HL-60 (cell line): Measurements from ENCODE around the gene ARL5B.
"Not testable (repeated sequence)": the region's sequence is repeated elsewhere in the genome, so short reads cannot be mapped to it uniquely, and the experiment has no call there.

ENCODE experiments used
- DNase-seq, 2 experiments: peaks; one replicate each; pipeline ENCODE4 v3.0.0-alpha.2; 2010 to 2020; ENCODE audit warnings: low read depth in 1 of 2, low spot score in 1 of 2
- H3K27ac ChIP-seq: fragments of 250-450 bp; sonication (Bioruptor Pico); replicated peaks from 2 replicates; pipeline ENCODE4 v1.5.1; 2020; ENCODE audit warnings: mild to moderate bottlenecking, moderate library complexity
- H3K27me3 ChIP-seq: fragments of 250-450 bp; sonication (Bioruptor Pico); 2 replicates; pipeline ENCODE4 v1.5.1; 2021; ENCODE audit warnings: mild to moderate bottlenecking, moderate library complexity; ENCODE audit not compliant: insufficient read depth, poor library complexity, severe bottlenecking
- H3K4me3 ChIP-seq: replicated peaks from 2 replicates; pipeline ENCODE4 v1.5.1; 2011; ENCODE audit warnings: mild to moderate bottlenecking, control low read depth, low read length; ENCODE audit not compliant: insufficient read depth
- GABPA ChIP-seq: IDR thresholded peaks from 2 replicates; pipeline ENCODE4 v1.6.1; 2012; ENCODE audit warnings: low read depth
- POLR2AphosphoS5 ChIP-seq: IDR thresholded peaks from 2 replicates; pipeline ENCODE4 v1.6.1; 2012; ENCODE audit warnings: low read depth
- SPI1 ChIP-seq: IDR thresholded peaks from 2 replicates; pipeline ENCODE4 v1.6.1; 2012; ENCODE audit warnings: low read depth, mild to moderate bottlenecking, borderline replicate concordance
- TF ChIP-seq, protein P1 (sequence below): IDR thresholded peaks from 2 replicates; pipeline ENCODE4 v1.6.1; 2012; ENCODE audit warnings: low read depth; ENCODE audit not compliant: insufficient replicate concordance
- TF ChIP-seq, protein P2 (sequence below): IDR thresholded peaks from one replicate; pipeline ENCODE4 v1.5.1; 2011; ENCODE audit warnings: low read length, control low read depth, inconsistent platforms; ENCODE audit not compliant: insufficient read depth

The ARL5B gene

DNA sequence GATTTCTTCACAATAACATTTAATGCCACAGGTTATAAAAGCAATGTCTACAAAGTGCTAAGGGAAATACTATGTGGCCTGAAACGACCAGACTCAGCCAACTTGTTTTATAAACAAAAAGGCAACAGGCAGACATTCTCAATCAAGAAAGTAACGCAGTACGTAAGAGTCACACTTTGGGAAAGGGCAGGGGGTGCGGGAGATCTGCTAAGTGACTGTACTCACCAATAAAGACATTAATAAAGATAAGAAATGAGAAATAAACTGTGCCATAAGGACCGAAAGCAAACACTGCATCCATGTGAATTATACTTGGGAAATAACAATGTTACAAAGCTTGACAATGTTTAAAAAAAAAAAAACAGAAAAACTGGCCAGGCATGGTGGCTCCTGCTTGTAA is 33.3 kb upstream of the ARL5B start:
- no peak overlapping the region for H3K4me3 ChIP-seq
- no peak overlapping the region for H3K27ac ChIP-seq
- DNase-seq, result no peak
- TF ChIP-seq, protein P1, sequence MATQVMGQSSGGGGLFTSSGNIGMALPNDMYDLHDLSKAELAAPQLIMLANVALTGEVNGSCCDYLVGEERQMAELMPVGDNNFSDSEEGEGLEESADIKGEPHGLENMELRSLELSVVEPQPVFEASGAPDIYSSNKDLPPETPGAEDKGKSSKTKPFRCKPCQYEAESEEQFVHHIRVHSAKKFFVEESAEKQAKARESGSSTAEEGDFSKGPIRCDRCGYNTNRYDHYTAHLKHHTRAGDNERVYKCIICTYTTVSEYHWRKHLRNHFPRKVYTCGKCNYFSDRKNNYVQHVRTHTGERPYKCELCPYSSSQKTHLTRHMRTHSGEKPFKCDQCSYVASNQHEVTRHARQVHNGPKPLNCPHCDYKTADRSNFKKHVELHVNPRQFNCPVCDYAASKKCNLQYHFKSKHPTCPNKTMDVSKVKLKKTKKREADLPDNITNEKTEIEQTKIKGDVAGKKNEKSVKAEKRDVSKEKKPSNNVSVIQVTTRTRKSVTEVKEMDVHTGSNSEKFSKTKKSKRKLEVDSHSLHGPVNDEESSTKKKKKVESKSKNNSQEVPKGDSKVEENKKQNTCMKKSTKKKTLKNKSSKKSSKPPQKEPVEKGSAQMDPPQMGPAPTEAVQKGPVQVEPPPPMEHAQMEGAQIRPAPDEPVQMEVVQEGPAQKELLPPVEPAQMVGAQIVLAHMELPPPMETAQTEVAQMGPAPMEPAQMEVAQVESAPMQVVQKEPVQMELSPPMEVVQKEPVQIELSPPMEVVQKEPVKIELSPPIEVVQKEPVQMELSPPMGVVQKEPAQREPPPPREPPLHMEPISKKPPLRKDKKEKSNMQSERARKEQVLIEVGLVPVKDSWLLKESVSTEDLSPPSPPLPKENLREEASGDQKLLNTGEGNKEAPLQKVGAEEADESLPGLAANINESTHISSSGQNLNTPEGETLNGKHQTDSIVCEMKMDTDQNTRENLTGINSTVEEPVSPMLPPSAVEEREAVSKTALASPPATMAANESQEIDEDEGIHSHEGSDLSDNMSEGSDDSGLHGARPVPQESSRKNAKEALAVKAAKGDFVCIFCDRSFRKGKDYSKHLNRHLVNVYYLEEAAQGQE, result no peak
- TF ChIP-seq SPI1, result no peak
- TF ChIP-seq, protein P2, sequence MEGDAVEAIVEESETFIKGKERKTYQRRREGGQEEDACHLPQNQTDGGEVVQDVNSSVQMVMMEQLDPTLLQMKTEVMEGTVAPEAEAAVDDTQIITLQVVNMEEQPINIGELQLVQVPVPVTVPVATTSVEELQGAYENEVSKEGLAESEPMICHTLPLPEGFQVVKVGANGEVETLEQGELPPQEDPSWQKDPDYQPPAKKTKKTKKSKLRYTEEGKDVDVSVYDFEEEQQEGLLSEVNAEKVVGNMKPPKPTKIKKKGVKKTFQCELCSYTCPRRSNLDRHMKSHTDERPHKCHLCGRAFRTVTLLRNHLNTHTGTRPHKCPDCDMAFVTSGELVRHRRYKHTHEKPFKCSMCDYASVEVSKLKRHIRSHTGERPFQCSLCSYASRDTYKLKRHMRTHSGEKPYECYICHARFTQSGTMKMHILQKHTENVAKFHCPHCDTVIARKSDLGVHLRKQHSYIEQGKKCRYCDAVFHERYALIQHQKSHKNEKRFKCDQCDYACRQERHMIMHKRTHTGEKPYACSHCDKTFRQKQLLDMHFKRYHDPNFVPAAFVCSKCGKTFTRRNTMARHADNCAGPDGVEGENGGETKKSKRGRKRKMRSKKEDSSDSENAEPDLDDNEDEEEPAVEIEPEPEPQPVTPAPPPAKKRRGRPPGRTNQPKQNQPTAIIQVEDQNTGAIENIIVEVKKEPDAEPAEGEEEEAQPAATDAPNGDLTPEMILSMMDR, result no peak
- TF ChIP-seq GABPA, result no peak
- no peak for TF ChIP-seq POLR2AphosphoS5
- no peaks in the 10 kb centered on the region for H3K27me3 ChIP-seq

DNA sequence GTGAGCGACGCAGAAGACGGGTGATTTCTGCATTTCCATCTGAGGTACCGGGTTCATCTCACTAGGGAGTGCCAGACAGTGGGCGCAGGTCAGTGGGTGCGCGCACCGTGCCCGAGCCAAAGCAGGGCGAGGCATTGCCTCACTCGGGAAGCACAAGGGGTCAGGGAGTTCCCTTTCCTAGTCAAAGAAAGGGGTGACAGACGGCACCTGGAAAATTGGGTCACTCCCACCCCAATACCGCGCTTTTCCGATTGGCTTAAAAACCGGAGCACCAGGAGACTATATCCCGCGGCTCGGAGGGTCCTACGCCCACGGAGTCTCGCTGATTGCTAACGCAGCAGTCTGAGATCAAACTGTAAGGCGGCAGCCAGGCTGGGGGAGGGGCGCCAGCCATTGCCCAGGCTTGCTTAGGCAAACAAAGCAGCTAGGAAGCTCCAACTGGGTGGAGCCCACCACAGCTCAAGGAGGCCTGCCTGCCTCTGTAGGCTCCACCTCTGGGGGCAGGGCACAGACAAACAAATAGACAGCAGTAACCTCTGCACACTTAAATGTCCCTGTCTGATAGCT is 31.7 kb upstream of the ARL5B start:
- H3K27ac ChIP-seq, H3K27me3 ChIP-seq, H3K4me3 ChIP-seq, DNase-seq: not testable (repeated sequence)

DNA sequence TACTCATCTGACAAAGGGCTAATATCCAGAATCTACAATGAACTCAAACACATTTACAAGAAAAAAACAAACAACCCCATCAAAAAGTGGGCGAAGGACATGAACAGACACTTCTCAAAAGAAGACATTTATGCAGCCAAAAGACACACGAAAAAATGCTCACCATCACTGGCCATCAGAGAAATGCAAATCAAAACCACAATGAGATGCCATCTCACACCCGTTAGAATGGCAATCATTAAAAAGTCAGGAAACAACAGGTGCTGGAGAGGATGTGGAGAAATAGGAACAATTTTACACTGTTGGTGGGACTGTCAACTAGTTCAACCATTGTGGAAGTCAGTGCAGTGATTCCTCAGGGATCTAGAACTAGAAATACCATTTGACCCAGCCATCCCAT is 26.7 kb upstream of the ARL5B start:
- not testable (repeated sequence) for H3K4me3 ChIP-seq, H3K27me3 ChIP-seq, H3K27ac ChIP-seq, DNase-seq

DNA sequence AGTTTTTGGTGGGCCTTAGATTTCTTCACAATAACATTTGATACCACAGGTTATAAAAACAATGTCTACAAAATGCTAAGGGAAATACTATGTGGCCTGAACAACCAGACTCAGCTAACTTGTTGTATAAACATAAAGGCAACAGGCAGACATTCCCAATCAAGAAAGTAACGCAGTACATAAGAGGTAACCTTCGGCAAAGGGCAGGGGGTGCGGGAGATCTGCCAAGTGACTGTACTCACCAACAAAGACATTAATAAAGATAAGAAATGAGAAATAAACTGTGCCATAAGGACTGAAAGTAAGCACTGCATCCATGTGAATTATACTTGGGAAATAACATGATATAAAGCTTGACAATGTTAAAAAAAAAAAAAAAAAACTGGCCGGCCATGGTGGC is 23.2 kb upstream of the ARL5B start:
- DNase-seq, result no peak
- H3K4me3 ChIP-seq, result no peak overlapping the region
- no peak overlapping the region for H3K27ac ChIP-seq
- TF ChIP-seq POLR2AphosphoS5 (no peak), SPI1 (no peak), GABPA (no peak)
- TF ChIP-seq, protein P2, result no peak
- TF ChIP-seq, protein P1, result no peak
- no peaks in the 10 kb centered on the region for H3K27me3 ChIP-seq

DNA sequence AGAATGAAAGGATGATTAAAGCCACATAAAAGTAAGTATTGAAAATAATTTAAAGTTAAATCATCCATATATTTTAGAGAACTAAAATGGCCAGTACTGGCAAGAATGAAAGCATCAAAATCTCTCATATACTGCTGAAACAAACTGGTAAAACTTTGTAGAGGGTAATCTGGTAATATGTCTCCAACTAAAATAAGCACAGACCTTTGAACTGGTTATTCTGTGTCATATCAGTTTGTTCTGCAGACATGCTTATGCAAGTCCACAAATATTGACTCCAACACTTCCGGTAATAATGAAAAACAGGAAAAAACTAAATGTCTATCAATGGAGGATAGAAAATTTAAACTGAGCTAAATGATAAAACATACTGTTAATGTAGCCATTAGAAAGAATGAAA is 21.8 kb upstream of the ARL5B start:
- H3K4me3 ChIP-seq, H3K27me3 ChIP-seq, DNase-seq, H3K27ac ChIP-seq: not testable (repeated sequence)

DNA sequence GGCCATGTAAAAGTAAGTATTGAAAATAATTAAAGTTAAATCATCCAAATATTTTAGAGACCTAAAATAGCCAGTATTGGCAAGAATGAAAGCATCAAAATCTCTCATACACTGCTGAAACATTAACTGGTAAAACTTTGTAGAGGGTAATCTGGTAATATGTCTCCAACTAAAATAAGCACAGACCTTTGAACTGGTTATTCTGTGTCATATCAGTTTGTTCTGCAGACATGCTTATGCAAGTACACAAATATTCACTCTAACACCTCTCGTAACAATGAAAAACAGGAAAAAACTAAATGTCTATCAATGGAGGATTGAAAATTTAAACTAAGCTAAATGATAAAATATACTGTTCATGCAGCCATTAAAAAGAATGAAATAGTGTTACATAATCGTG is 19.5 kb upstream of the ARL5B start:
- H3K4me3 ChIP-seq, DNase-seq, H3K27me3 ChIP-seq, H3K27ac ChIP-seq: not testable (repeated sequence)
